ENCODE data around the gene VWA3A.

GRCh38 chr16:22147853-22148252 is 55.5 kb downstream of the VWA3A start:
- TF ChIP-seq POLR2AphosphoS5 (IDR thresholded peaks at IDR 0.05; ENCODE audit: low read depth, low read length) (no peak), POLR2A (IDR thresholded peaks at IDR 0.05; ENCODE audit: low read depth, low read length) (no peak), TAF1 (IDR thresholded peaks at IDR 0.05; ENCODE audit: low read depth, low read length) (no peak), SPI1 (IDR thresholded peaks at IDR 0.05; ENCODE audit: low read depth, low read length) (no peak)
